GM12878 (cell line): ENCODE measurements around the gene PARP2. TPM values are rescaled to one million over a fixed set of nuclear protein-coding genes. Genes with fewer than 3 reads are reported as not detected.

Experiments used
- ATAC-seq: fragments of 200-7000 bp; cut with Tn5 transposase; 3 replicates; pipeline ENCODE4 v1.9.1; 2020; ENCODE audit warnings: mild to moderate bottlenecking, moderate library complexity
- BruUV-seq: library from RNA; stranded (reverse); fragments of 400-500 nt; replicated peaks from 2 replicates; lab custom pipeline; 2021; lab: Mats Ljungman, UMichigan
- CTCF ChIA-PET: fragments of 300-600 bp; sonication (Branson Sonifier 250); formaldehyde crosslinking; extraction: SDS; loops from one replicate; lab custom pipeline; 2021; ENCODE audit warnings: inconsistent platforms; lab: Yijun Ruan, JAX
- POLR2A ChIA-PET: fragments of 350-600 bp; formaldehyde crosslinking; extraction: SDS; loops from one replicate; lab custom pipeline; 2021; ENCODE audit warnings: inconsistent platforms; lab: Charles Lee
- RAD21 ChIA-PET: fragments of 300-600 bp; sonication (Branson Sonifier 250); formaldehyde crosslinking; loops from one replicate; lab custom pipeline; 2023; ENCODE audit warnings: antibody characterized with exemption; ENCODE audit not compliant: unreplicated experiment; lab: Charles Lee
- SMC1A ChIA-PET: fragments of 300-600 bp; sonication (Branson Sonifier 250); formaldehyde crosslinking; loops from one replicate; lab custom pipeline; 2023; ENCODE audit not compliant: unreplicated experiment, uncharacterized antibody; lab: Charles Lee
- DNase-seq: peaks from one replicate; pipeline ENCODE4 v3.0.0-alpha.2; 2011; ENCODE audit warnings: low read depth, low spot score
- FAIRE-seq: peaks from 3 replicates; lab custom pipeline; 2011; peaks lifted over from hg19 to GRCh38; lab: Jason Lieb, UNC
- H2AFZ ChIP-seq: 2 replicates; pipeline ENCODE4 v1.6.0; 2011; ENCODE audit warnings: low read depth, low read length, control low read depth; ENCODE audit not compliant: control insufficient read depth
- H3K27ac ChIP-seq: 2 replicates; pipeline ENCODE4 v1.5.1; 2011; ENCODE audit warnings: control low read depth; ENCODE audit not compliant: control insufficient read depth, insufficient read depth
- H3K27me3 ChIP-seq, 2 experiments: replicated peaks in 1 of 2; 2 replicates each; pipeline versions ENCODE4 v1.6.0 to v1.6.1; 2011; ENCODE audit warnings: low read length in 1 of 2; ENCODE audit not compliant: control insufficient read depth in 2 of 2, insufficient read depth in 2 of 2
- H3K36me3 ChIP-seq, 2 experiments: 2 replicates each; pipeline ENCODE4 v1.5.1; 2011; ENCODE audit warnings: low read length in 1 of 2; ENCODE audit not compliant: control insufficient read depth in 2 of 2, insufficient read depth in 2 of 2
- H3K4me1 ChIP-seq: 2 replicates; pipeline ENCODE4 v1.6.1; 2011; ENCODE audit warnings: mild to moderate bottlenecking, low read length, moderate library complexity, mixed read lengths; ENCODE audit not compliant: control insufficient read depth, insufficient read depth
- H3K4me2 ChIP-seq: 2 replicates; pipeline ENCODE4 v1.6.0; 2011; ENCODE audit warnings: control low read depth; ENCODE audit not compliant: control insufficient read depth, insufficient read depth
- H3K4me3 ChIP-seq: fragments of 200-600 bp; sonication (generic); 2 replicates; pipeline ENCODE4 v1.5.1; 2016
- H3K79me2 ChIP-seq: 2 replicates; pipeline ENCODE4 v1.6.0; 2011; ENCODE audit warnings: low read length; ENCODE audit not compliant: control insufficient read depth, insufficient read depth
- H3K9ac ChIP-seq: 2 replicates; pipeline ENCODE4 v1.8.0; 2011; ENCODE audit warnings: low read length, control low read depth, mixed read lengths; ENCODE audit not compliant: control insufficient read depth, insufficient read depth
- H3K9me3 ChIP-seq: replicated peaks from 3 replicates; pipeline ENCODE4 v1.5.1; 2011; ENCODE audit warnings: mild to moderate bottlenecking, low read length; ENCODE audit not compliant: control insufficient read depth, insufficient read depth
- H4K20me1 ChIP-seq: 2 replicates; pipeline ENCODE4 v1.6.0; 2011; ENCODE audit not compliant: control insufficient read depth, insufficient read depth
- BACH1 ChIP-seq: fragments of 450-650 bp; IDR thresholded peaks from 2 replicates; pipeline ENCODE4 v1.6.1; 2017; ENCODE audit warnings: mild to moderate bottlenecking, borderline replicate concordance
- BCLAF1 ChIP-seq: fragments of 450-650 bp; IDR thresholded peaks from 2 replicates; pipeline ENCODE4 v1.6.1; 2017; ENCODE audit warnings: antibody characterized with exemption, mild to moderate bottlenecking, moderate library complexity
- BHLHE40 ChIP-seq, 2 experiments: fragments of 450-650 bp in 1 of 2; IDR thresholded peaks; 2 replicates each; pipeline ENCODE4 v1.6.1; 2011 to 2017; ENCODE audit warnings: low read depth in 2 of 2, borderline replicate concordance in 1 of 2, improper control_type of control experiment in 1 of 2, low read length in 1 of 2, mild to moderate bottlenecking in 1 of 2
- CHD4 ChIP-seq: fragments of 200-600 bp; sonication (generic); IDR thresholded peaks from 2 replicates; pipeline ENCODE4 v1.6.1; 2016; ENCODE audit warnings: mild to moderate bottlenecking
- CREM ChIP-seq: IDR thresholded peaks from 2 replicates; pipeline ENCODE4 v1.6.1; 2014; ENCODE audit warnings: antibody characterized with exemption, low read depth
- DPF2 ChIP-seq: fragments of 450-650 bp; IDR thresholded peaks from 2 replicates; pipeline ENCODE4 v1.6.1; 2017; ENCODE audit warnings: mild to moderate bottlenecking
- HDAC6 ChIP-seq: fragments of 200-600 bp; sonication (generic); IDR thresholded peaks from one replicate; pipeline ENCODE4 v1.8.0; 2017; ENCODE audit warnings: antibody characterized with exemption; ENCODE audit not compliant: unreplicated experiment
- JUNB ChIP-seq: IDR thresholded peaks from 2 replicates; pipeline ENCODE4 v1.6.1; 2016; ENCODE audit warnings: antibody characterized with exemption, mild to moderate bottlenecking
- MEF2B ChIP-seq: fragments of 450-650 bp; IDR thresholded peaks from 2 replicates; pipeline ENCODE4 v1.6.1; 2018; ENCODE audit warnings: mild to moderate bottlenecking, moderate library complexity; ENCODE audit not compliant: partially characterized antibody, poor library complexity, severe bottlenecking
- MYC ChIP-seq: IDR thresholded peaks from 2 replicates; pipeline ENCODE4 v1.6.1; 2011; ENCODE audit warnings: mild to moderate bottlenecking, low read length, moderate library complexity, inconsistent platforms; ENCODE audit not compliant: insufficient read depth, insufficient replicate concordance, insufficient read length, severe bottlenecking
- RCOR1 ChIP-seq: conservative IDR thresholded peaks from 2 replicates; pipeline ENCODE4 v1.6.1; 2012; ENCODE audit warnings: low read depth, low read length, improper control_type of control experiment
- SREBF1 ChIP-seq: IDR thresholded peaks from 2 replicates; pipeline ENCODE4 v1.6.1; 2012; ENCODE audit warnings: mild to moderate bottlenecking, low read length
- SRF ChIP-seq, 2 experiments: IDR thresholded peaks; 2 replicates each; pipeline ENCODE4 v1.6.1; 2011; ENCODE audit warnings: low read depth in 2 of 2, low read length in 2 of 2, mild to moderate bottlenecking in 1 of 2, moderate library complexity in 1 of 2
- TCF12 ChIP-seq: IDR thresholded peaks from 2 replicates; pipeline ENCODE4 v1.6.1; 2011; ENCODE audit warnings: low read depth, mild to moderate bottlenecking, low read length
- YY1 ChIP-seq: IDR thresholded peaks from 2 replicates; pipeline ENCODE4 v1.6.1; 2011; ENCODE audit warnings: low read depth, mild to moderate bottlenecking, low read length
- ZBTB33 ChIP-seq: fragments of 450-650 bp; IDR thresholded peaks from 2 replicates; pipeline ENCODE4 v1.6.1; 2017; ENCODE audit warnings: mild to moderate bottlenecking
- ZNF217 ChIP-seq: fragments of 450-650 bp; IDR thresholded peaks from 2 replicates; pipeline ENCODE4 v1.6.1; 2017; ENCODE audit warnings: antibody characterized with exemption, mild to moderate bottlenecking
- ZNF274 ChIP-seq: IDR thresholded peaks from one replicate; pipeline ENCODE4 v1.8.0; 2011; ENCODE audit not compliant: insufficient read length, insufficient read depth
- ZZZ3 ChIP-seq: IDR thresholded peaks from 2 replicates; pipeline ENCODE4 v1.6.1; 2011; ENCODE audit warnings: low read depth; ENCODE audit not compliant: control insufficient read depth, insufficient read length
- WGBS: methylation state at CpG from one replicate; pipeline ENCODE4 v1.1.6; 2016; ENCODE audit warnings: low lambda C conversion rate; ENCODE audit not compliant: insufficient replicate concordance, insufficient coverage; ENCODE audit errors: missing lambda C conversion rate; 5-methylcytosine and 5-hydroxymethylcytosine counted together
- in situ Hi-C: fragments of 300-500 bp; cut with MboI; formaldehyde crosslinking; loops from 9 replicates; pipeline ENCODE4 v1.14.3; 2018; ENCODE audit warnings: mixed read lengths
- intact Hi-C: fragments of 100-400 bp; cut with micrococcal nuclease; formaldehyde crosslinking; loops from one replicate; pipeline ENCODE4 v1.14.2; 2022; ENCODE audit not compliant: unreplicated experiment
- polyA plus RNA-seq, 11 experiments: library from polyadenylated mRNA; depleted of rRNA in 4 of 11; unstranded in 6 of 11; stranded (reverse) in 5 of 11; fragments of >200 nt; fragmentation: Nextera tagmentation in 4 of 11; fragmentation: Illumina TruSeq in 1 of 11; extraction: Ambion mirVana in 4 of 11; extraction: Trizol in 1 of 11; gene quantifications; 1 replicate in 1 of 11; 2 replicates in 10 of 11; pipeline versions ENCODE4 v1.2.1 to v1.2.3, GENCODE V29; 2011 to 2016; ENCODE audit warnings: inconsistent platforms in 2 of 11, missing spikeins in 2 of 11, low read depth in 1 of 11
- total RNA-seq, 4 experiments: library from RNA; depleted of rRNA in 3 of 4; stranded (reverse); fragments of >200 nt in 3 of 4; fragmentation: Illumina TruSeq in 1 of 4; extraction: Trizol in 1 of 4; gene quantifications; 2 replicates each; pipeline versions ENCODE4 v1.2.1 to v1.2.3, GENCODE V29; 2013 to 2021
- TF ChIP-seq, protein P1 (sequence below): IDR thresholded peaks from 2 replicates; pipeline ENCODE4 v1.6.1; 2012; ENCODE audit warnings: low read depth, low read length, improper control_type of control experiment

The PARP2 gene
- total and polyA plus RNA-seq, 10 of the 15 experiments (the other 5 are each of a cell fraction or from before 2014, with no cell fraction given), result 26.7 to 75.4 (median 42.3) TPM

DNA sequence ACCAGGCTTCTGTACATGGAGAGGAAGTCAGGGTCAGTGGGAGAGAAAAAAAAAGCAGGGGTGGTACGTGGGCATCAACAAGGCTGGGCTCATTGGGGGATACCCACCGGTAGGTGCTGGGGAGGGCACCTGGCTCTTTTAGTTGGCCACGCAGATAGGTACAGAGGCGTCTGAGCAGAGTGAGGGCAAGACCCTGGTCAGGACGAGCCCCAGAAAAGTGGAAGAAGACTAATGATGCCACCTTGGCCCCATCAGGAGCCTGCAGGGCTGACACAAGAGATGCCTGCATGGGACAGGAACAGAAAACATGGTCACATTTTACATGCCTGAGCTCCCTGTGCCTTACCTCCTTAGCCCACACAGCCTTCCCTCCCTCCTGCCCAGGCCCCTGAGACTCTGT is 40.2 kb downstream of the PARP2 start (continued):
- TF ChIP-seq BCLAF1 (no peak), ZZZ3 (no peak), BACH1 (no peak), MYC (no peak), SREBF1 (no peak), JUNB (no peak), SRF (IDR thresholded peaks at IDR 0.05; ENCODE audit: low read depth in 2 of 2, low read length in 2 of 2) (no peak), DPF2 (no peak)
- TF ChIP-seq, all 136 proteins: peak for 0

GRCh38 chr14:20384321-20384720 is 40.9 kb downstream of the PARP2 start:
- RAD21 ChIA-PET, result no interaction called here
- SMC1A ChIA-PET, result interaction anchor here (1.6 kb wide), 1 partner anchor 28 kb away, joined by 3 read pairs; no protein-coding TSS in a partner anchor
- H3K27me3 ChIP-seq, result no peaks in the 10 kb centered on the region
- in situ Hi-C loops (no loop called here), intact Hi-C loops (no loop called here)
- no peak overlapping the region for H3K4me2 ChIP-seq
- no peak overlapping the region for H3K4me3 ChIP-seq
- FAIRE-seq, result no peak
- H3K9ac ChIP-seq, result no peak overlapping the region
- no peak overlapping the region for H2AFZ ChIP-seq
- 97% methylated on average over 7 of the region's 7 CpGs for WGBS
- ATAC-seq, result no peak
- H3K27ac ChIP-seq, result no peak overlapping the region
- no peaks in the 10 kb centered on the region for H3K79me2 ChIP-seq
- peaks cover 43 to 46% of the 10 kb centered on the region in 2 experiments for H3K36me3 ChIP-seq
- POLR2A ChIA-PET, result no interaction called here
- H4K20me1 ChIP-seq, result no peaks in the 10 kb centered on the region
- no TSS peak for BruUV-seq
- H3K9me3 ChIP-seq, result no peaks in the 10 kb centered on the region
- CTCF ChIA-PET, result interaction anchor here (0.6 to 1.5 kb wide), 3 partner anchors 12 to 1610 kb away, joined by 3 to 4 read pairs (median 4); no protein-coding TSS in a partner anchor
- H3K4me1 ChIP-seq, result 0 out of 2 replicates have a peak, but pooled peaks cover 3% of the 10 kb centered on the region
- DNase-seq, result no peak
- TF ChIP-seq CREM, result no peak
- no peak for TF ChIP-seq CHD4
- no peak for TF ChIP-seq ZNF217
- TF ChIP-seq ZZZ3, result no peak
- TF ChIP-seq, protein P1, sequence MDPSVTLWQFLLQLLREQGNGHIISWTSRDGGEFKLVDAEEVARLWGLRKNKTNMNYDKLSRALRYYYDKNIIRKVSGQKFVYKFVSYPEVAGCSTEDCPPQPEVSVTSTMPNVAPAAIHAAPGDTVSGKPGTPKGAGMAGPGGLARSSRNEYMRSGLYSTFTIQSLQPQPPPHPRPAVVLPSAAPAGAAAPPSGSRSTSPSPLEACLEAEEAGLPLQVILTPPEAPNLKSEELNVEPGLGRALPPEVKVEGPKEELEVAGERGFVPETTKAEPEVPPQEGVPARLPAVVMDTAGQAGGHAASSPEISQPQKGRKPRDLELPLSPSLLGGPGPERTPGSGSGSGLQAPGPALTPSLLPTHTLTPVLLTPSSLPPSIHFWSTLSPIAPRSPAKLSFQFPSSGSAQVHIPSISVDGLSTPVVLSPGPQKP, result no peak
- no peak for TF ChIP-seq ZBTB33
- no peak for TF ChIP-seq BHLHE40 (IDR thresholded peaks at IDR 0.05; ENCODE audit: borderline replicate concordance in 1 of 2, low read depth in 2 of 2, low read length in 1 of 2)
- no peak for TF ChIP-seq MEF2B
- no peak for TF ChIP-seq ZNF274
- TF ChIP-seq YY1, result no peak
- TF ChIP-seq RCOR1, result no peak
- TF ChIP-seq HDAC6, result no peak
- TF ChIP-seq TCF12, result no peak
- TF ChIP-seq DPF2, result no peak
